Stimulated activated CD4-positive, alpha-beta T cell treated with anti-CD3 and anti-CD28 coated beads, Interleukin-2, amount 100 ng/mL, for 4 hours (primary cell): Measurements from ENCODE around the gene OXA1L.
"Not testable (repeated sequence)": the region's sequence is repeated elsewhere in the genome, so short reads cannot be mapped to it uniquely, and the experiment has no call there.

Experiments used
- DNase-seq: peaks from one replicate; pipeline ENCODE4 v3.0.0-alpha.2; 2020; ENCODE audit warnings: low read depth

OXA1L gene

DNA sequence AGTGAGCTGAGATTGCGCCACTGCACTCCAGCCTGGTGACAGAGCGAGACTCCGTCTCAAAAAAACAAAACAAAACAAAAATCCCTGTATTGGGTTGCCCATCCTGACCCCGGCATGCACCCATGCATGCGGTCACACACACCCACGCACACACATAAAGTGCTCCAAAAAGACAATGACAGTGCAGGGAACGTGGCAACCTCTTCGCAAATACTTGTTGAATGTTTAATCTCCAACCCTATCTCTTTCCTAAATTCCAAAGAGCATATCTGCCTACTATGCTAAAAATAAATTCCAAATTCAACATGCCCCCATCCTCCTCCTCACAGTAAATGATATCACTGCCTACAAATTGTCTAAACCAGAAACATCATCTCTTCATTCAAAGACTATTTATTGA, 35.2 kb downstream of the OXA1L start:
- DNase-seq, result no peak

DNA sequence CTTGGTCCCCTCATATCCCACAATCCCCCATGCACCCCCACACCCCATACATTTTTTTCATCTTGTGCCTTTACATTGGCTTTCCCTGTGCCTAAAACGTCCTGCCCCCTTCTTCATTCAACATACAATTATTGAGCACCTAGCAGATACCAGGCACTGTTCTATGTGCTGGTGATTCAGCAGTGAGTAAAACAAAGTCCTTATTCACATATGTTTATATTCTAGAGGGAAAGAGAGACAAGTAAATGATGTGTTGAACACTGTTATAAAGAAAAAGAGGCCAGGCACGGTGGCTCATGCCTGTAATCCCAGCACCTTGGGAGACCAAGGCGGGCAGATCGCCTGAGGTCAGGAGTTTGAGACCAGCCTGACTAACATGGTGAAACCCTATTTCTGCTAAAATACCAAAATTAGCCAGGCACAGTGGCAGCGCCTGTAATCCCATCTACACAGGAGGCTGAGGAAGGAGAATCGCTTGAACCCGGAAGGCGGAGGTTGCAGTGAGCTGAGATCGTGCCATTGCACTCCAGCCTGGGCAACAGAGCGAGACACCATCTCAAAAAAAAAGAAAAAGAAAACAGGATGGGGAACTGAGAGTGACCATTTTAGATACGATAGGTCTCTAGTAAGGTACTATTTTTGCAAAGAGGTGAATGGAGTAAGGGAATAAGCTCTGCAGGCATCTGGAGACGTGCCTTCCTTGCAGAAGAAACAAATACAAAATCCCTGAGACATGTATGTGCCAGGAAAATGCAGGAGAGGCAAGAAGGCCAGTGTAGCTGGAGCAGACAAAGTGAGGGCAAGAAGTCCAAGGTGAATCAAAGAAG, 36.6 kb downstream of the OXA1L start:
- DNase-seq, result no peak

DNA sequence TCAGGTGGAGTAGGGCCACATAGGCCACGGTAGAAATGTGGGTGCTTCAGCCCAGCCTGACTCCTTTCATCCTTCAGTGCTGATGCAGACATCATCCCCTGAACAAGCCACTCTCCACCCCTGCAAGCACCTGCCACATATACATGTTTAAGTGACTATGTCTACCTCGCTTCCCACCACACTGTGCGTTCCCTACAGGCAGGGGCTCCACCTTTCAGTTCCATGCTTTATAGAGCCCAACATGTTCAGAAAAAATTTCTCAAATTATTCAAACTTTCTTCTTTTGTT, 37.1 kb downstream of the OXA1L start:
- DNase-seq, result no peak

DNA sequence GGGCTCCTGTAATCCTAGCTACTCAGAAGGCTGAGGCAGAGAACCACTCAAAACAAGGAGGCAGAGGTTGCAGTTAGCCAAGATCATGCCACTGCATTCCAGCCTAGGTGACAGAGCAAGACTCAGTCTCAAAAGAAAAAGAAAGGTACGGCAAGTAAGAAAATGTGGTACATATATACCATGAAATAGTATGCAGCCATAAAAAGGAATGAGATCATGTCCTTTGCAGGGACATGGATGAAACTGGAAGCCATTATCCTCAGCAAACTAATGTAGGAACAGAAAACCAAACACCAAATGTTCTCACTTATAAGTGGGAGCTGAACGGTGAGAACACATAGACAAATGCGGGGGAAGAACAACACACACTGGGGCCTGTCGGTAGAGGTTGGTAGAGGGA, 38.7 kb downstream of the OXA1L start:
- not testable (repeated sequence) for DNase-seq

DNA sequence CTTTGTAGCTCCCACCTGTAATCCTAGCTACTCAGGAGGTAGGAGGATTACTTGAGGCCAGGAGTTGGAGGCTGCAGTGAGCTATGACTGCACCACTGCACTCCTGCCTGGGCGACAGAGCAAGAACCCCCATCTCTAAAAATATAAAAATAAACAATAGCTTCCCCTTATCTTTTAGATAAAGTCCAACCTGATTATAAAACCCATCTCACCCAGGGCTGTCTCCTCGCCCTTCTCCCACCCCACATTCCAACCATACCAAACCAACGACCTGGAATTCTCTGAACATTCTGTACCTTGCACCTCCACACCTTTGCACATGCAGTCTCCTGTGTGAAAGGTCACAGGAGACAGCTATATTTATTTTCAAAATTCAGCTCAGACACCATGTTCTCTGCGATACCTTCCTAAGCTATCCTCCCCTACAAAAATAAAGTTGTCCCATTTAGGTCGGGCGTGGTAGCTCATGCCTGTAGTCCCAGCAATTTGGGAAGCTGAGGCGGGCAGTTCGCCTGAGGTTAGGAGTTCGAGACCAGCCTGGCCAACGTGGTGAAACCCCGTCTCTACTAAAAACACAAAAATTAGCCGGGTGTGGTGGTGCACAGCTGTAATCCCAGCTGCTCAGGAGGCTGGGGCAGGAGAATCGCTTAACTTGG, 41.1 kb downstream of the OXA1L start:
- no peak for DNase-seq

DNA sequence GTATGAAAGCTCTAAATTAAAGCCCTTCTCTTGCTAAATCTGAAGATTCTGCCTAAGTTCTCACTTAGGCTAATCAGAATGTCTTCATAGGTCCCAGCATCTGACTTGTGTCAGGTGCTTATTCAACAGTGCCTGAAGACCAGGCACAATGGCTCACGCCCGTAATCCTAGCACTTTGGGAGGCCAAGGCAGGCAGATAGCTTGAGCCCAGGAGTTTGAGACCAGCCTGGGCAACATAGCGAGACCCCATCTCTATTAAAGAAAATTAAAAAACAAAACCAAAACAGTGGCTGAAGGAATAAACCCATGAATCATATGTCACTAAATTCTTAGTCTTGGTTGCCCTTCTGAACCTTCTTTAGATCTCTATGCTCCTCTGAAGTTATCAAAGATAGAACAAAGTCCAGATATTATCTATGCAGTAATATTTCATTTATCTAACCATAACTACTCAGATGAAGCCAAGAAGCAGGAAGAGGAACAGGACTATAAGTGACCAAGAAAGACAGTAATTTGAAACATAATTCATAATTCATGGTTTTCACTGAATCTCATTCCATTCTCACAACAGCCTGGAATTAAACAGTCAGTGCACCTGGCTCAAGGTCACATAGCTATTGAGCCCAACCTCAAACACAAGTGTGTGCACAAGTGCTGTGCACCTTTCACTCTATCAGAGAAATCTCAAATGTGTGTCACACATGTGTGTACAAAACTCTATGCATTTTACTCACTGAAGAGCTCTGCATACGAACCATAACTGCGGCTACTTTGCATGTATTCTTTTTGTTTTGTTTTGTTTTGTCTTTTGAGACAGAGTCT, 42.1 kb downstream of the OXA1L start:
- DNase-seq, result no peak

DNA sequence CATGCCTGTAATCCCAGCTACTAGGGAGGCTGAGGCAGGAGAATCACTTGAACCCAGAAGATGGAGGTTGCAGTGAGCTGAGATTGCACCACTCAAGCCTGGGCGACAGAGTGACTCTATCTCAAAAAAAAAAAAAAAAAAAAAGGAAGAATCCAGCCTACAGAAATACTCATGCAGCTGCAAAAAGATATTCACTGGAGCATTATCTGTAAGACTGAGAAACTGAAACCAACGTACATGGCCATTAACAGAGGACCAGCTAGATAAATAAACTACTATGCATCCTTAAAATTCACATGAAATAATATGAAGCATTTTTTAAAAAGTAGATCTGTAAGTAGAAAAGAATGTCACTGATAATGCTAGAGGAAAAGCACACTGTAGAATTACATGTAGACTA, 45.2 kb downstream of the OXA1L start:
- no peak for DNase-seq

DNA sequence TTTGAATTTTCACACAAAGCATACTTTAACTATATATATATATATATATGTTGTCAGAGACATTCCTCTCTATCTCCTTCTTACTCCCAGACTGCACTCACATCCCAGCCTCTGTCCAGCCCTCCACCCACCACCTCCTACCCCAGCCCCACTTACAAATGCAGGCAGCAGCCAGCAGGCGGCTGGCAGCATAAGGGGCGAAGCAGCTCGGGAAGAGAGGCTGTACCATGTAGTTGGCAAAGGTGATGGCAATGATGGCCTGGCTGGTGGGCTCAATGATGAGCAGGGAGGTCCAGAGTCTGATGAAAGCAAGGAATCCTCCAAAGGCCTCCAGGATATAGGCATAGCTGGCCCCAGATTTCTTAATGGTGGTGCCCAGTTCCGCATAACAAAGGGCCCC, 46.3 kb downstream of the OXA1L start:
- DNase-seq, result no peak

DNA sequence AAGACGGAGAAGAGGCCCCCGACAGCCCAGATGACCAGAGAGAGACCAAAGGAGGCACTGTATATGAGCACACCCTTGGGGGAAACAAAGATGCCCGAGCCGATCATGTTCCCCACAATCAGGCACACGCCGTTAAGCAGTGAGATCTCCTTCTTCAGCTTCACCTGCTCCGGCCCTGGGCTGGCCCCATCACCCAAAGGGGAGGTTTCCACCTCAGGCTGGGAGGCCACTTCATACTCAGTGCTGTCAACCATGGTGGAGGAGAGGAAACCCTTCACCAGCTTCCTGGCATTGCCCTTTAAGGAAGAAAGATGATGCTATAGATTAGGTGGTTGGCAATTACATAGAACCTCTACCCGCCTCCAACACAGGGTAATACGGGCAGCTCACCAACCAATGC, 46.7 kb downstream of the OXA1L start:
- DNase-seq, result no peak

DNA sequence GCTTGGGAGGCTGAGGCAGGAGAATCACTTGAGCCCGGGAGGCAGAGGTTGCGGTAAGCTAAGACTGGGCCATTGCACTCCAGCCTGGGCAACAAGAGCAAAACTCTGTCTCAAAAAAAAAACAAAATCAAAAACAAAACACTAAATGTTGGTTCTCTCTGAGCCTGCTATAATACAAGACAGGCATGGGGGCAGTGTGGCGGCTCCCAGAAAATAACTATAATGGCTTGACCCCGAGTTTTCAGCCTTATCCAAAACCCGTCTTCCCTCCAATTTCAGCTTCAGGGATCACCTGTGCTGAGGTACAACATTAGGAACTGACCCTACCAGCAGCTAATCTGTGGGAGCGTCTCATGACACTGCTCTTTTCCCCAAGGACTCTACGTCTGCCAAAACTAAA, 47.9 kb downstream of the OXA1L start:
- no peak for DNase-seq

DNA sequence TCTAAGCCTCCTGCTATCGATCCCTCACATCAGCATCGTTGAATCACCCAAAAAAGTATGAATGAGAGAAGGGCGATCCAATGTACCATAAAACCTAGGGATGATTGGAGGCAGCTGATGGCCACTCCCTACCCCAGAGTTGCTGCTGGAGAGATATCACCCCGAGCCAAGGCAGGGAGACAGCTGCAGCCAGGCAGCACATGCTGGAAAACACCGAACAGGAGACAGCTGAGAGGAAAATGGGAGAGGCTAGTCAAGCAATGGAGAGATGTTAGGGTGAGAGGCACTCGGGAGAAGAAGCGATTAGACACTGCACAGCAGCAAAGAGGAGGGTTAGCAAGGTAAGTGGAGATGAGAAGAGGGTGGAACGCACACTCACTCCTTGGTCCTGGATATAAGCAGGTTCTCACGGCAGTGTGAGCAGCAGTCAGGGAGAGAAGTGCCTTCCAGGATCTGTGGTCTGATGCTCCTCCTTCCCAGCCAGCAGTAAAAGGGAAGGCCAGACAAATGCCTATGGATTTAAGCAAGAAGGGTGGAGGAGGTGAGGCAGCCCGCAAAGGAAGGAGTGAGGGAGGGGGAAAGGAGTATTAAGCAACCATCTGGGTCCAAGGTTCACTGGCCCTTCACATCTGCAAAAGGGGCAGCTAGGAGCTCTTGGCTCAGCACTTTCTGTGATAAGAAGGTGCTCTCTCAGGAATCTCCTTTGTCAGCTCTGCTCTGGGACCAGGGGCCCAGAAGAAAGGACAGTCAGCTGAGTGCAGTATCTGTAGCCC, 48.6 kb downstream of the OXA1L start, which contains the start of gene SLC7A7:
Gene SLC7A7, minus strand, starts transcription at position 495 of the 773 bp plus-strand sequence. CDS start 2,037 bp downstream, outside the sequence.
- DNase-seq, result no peak

DNA sequence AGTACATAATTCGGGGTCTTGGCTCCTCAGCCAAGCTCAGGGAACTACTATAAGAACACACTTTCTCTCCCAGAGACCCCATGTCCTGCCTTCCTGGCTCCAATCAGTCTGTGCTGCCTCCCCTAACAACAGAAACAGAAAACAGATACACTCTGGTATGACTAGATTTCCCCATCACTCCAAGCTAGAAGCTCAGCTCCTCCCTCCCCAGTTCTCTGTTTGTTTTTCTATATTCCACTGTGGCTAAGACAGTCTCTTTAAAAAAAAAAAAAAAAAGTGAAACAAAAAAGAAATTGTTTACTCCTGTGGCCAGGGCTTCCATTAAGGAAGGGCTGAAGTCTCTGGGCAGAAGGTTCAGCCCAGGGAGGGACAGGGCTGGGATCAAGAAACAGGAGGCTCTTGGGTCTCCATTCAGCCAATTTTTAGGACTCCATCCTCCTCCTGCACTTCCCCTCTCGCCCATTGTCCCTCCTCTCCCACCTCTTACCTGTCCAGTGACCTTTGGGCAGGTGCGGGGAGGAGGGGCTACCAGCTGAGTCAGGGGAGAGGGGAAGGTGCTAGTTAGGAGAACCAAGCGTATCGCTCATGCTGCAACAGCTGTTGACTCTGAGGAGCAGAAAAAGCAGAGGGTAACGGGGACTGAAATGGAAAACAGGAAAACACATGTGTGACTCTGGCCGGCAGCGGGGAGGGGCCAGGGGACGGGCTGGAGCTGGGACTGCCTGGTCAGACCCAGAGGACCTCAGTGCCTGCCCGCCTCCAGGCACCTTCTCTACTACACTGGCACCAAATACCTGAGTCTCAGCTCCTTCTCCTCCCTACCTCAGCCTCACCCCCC, 52.9 kb downstream of the OXA1L start:
- no peak for DNase-seq

DNA sequence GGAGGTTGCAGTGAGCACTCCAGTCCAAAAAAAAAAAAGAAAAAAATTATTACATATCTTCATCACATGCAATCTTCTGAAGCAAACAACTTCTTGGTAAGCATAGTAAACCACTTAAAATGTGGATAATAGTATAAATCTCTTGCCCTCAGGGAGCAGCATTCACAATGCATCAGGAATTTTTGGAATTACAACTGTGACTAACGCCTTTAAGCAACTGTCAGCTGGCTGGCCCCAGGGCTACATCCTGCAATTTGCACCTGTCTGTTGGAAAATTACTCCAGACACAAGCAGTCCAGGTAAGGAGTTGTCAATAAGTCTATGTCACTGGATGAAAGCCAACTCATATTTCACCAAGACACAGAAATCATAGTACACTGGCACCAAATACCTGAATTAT, 54.2 kb downstream of the OXA1L start:
- DNase-seq, result no peak

DNA sequence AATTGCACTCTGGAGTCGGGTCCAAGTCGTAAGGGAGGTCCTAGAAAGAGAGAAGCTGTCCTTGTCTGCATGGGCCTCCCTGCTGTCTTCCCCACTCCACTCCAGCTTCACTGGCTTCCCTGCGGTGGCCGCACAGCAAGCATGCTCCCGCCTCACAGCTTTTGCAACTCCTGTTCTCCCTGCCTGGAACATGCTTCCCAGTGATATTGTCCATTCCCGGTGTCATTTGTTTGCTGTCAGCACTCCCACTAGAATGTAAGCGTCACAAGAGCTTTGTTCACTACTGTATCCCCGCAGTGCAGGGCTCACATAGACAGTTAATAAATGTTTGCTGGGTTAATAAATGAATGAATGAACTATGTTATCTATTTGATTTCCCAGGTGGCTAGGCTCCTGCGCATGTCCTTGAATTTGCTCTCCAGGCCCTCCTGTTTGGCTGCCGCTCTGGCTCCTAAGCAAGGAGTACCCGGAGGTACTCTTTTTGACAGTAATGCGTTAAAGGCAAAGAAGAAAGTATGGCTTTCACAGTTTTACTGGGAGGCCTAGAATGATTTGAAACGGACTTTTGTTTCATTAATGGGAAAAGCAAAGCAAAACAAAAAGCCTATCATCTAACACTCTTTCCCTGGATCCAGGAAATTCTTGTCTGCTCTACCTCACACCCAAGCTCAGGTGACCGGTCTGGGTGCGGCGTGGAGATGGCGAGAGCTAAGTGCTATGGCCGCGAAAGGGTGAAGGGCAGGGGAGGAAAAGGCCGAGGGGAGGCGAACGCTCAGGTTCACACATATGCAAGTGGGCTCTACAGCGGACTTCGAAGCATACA, 54.9 kb downstream of the OXA1L start:
- DNase-seq, result no peak

DNA sequence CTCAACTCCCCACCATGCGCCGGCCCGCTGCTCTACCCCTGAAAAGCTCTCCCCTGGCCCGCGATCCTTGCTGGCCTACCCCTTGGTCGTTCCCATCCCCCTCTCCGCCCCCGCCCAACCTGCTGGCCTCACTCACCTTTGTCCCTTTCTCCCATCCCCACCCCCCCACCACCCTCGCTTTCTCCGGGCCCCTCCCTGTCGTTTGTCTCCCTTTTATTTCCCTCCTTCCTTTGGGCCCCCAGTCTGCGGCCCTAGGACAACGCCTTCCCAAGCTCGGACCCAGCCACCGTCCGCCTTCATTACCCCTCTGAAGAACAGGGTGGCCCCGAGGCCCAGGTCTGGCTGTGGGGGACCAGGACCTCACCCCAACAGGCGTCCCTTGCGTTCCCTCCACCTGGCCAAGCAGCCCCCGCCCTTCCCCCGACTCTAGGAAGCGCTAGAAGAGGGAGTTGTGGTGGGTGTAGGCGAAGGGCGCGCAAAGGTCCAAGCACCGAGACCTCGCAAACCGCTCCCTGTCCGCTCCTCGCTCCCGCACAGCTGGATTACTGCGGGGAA, 55.6 kb downstream of the OXA1L start:
- DNase-seq, result no peak
